Stimulated activated memory B cell treated with anti-CD40 and anti-IgM and Interleukin-4, amounts not matched to agents 10 μg/mL and 1 μg/mL and 100 μg/mL, for 72 hours (primary cell): ENCODE data around the gene PGM3.

Experiments used
- ATAC-seq: fragments of 150-1000 bp; cut with Tn5 transposase; 2 replicates; pipeline ENCODE4 v1.10.0; 2021
- H3K27ac Mint-ChIP-seq: one replicate; pipeline ENCODE4 v1.8.0; 2022; ENCODE audit warnings: mild to moderate bottlenecking, mixed read lengths
- H3K27me3 Mint-ChIP-seq: one replicate; pipeline ENCODE4 v1.8.0; 2022; ENCODE audit warnings: mixed read lengths
- H3K36me3 Mint-ChIP-seq: one replicate; pipeline ENCODE4 v1.8.0; 2022; ENCODE audit warnings: mixed read lengths
- H3K4me1 Mint-ChIP-seq: one replicate; pipeline ENCODE4 v1.8.0; 2022; ENCODE audit warnings: mixed read lengths
- H3K4me3 Mint-ChIP-seq: one replicate; pipeline ENCODE4 v1.8.0; 2022; ENCODE audit warnings: mild to moderate bottlenecking, moderate library complexity, mixed read lengths
- H3K9me3 Mint-ChIP-seq: one replicate; pipeline ENCODE4 v1.8.0; 2022; ENCODE audit warnings: mixed read lengths

Gene PGM3, protein sequence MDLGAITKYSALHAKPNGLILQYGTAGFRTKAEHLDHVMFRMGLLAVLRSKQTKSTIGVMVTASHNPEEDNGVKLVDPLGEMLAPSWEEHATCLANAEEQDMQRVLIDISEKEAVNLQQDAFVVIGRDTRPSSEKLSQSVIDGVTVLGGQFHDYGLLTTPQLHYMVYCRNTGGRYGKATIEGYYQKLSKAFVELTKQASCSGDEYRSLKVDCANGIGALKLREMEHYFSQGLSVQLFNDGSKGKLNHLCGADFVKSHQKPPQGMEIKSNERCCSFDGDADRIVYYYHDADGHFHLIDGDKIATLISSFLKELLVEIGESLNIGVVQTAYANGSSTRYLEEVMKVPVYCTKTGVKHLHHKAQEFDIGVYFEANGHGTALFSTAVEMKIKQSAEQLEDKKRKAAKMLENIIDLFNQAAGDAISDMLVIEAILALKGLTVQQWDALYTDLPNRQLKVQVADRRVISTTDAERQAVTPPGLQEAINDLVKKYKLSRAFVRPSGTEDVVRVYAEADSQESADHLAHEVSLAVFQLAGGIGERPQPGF

DNA sequence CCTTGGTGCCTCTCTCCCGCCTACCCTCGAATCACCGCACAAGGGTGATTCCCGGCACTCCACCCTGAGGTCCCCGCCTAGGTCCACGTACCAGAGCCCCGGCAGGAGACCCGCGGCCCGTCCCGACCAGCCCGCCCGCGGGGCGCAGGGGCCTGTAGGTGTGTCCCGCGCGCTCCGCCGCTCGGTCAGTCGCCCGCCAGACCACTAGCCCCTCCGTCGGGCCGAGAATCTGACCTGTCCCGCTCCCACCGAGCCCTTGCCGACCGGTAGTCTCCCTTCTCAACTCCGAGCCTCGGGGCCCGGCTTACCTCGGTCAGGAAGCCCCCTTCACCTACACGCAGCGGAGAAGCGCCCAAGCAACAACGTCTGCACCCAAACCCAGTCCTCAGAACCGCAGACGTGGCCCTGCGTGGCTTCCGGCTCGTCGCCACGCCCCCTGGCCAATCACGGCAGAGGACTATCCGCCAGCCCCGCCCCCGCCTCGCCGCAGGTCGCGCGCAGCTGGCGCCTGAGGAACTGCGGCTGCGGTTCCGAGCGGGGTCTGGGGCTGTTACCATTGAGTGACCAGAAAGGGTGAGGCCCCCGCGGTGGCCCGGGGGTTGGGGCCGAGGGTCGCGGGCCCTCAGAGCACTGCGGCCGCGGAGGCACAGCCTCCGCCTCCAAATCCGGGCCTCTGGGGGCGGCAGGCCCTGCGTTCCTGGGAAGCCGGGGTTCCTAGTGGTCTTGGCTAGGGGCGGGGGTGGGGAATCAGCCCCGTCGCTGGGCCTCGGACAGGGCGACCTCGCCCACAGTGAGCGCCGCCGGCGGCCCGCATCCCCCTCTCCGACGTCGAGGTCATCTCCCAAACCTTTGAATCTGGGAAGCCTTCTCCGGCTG lies at the start of gene PGM3, which contains the start of gene RWDD2A:
TSS of gene PGM3 (minus strand) at position 395 of the 876 bp plus-strand sequence. CDS start 2,253 bp downstream, outside the sequence.
TSS of gene RWDD2A (plus strand) at position 487 of the 876 bp plus-strand sequence. CDS start 1,095 bp downstream, outside the sequence.
- Mint-ChIP-seq H3K27me3 (no peaks in the 10 kb centered on the region), H3K9me3 (no peaks in the 10 kb centered on the region), H3K36me3 (peaks cover 6% of the 10 kb centered on the region), H3K4me1 (peaks cover 9% of the 10 kb centered on the region), H3K4me3 (peak within 1 kb of the TSS; percentile 88), H3K27ac (peak within 1 kb of the TSS; percentile 82)
- ATAC-seq = peak; percentile 99

DNA sequence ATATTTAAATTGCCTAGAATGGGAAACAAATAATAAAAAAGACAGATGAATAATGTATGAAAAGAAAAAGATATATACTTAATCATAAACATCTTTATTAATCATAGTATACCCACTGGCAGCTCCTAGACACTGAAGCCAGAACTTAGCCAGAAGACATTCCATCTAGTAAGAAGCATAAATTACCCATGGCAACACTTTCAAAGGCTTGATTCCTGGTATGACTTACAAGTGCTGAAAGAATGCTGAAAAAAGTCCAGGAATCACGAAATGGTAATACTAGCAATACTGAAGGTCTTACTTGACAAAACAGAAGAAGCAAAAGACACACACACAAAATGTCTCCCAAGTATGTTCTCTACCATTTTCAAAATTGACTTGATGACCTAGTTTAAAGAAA lies 38.1 kb upstream of the PGM3 start:
- H3K27me3 Mint-ChIP-seq = peaks cover 18% of the 10 kb centered on the region
- no peaks in the 10 kb centered on the region for H3K9me3 Mint-ChIP-seq
- no peak overlapping the region for H3K27ac Mint-ChIP-seq
- ATAC-seq = no peak
- H3K4me3 Mint-ChIP-seq = no peak overlapping the region
- H3K4me1 Mint-ChIP-seq = no peaks in the 10 kb centered on the region
- H3K36me3 Mint-ChIP-seq = no peaks in the 10 kb centered on the region

GRCh38 chr6:83226517-83226916 lies 33.5 kb upstream of the PGM3 start:
- no peaks in the 10 kb centered on the region for H3K27me3 Mint-ChIP-seq
- no peaks in the 10 kb centered on the region for H3K36me3 Mint-ChIP-seq
- H3K4me3 Mint-ChIP-seq = no peak overlapping the region
- no peak overlapping the region for H3K27ac Mint-ChIP-seq
- no peaks in the 10 kb centered on the region for H3K4me1 Mint-ChIP-seq
- ATAC-seq = no peak
- no peaks in the 10 kb centered on the region for H3K9me3 Mint-ChIP-seq

DNA sequence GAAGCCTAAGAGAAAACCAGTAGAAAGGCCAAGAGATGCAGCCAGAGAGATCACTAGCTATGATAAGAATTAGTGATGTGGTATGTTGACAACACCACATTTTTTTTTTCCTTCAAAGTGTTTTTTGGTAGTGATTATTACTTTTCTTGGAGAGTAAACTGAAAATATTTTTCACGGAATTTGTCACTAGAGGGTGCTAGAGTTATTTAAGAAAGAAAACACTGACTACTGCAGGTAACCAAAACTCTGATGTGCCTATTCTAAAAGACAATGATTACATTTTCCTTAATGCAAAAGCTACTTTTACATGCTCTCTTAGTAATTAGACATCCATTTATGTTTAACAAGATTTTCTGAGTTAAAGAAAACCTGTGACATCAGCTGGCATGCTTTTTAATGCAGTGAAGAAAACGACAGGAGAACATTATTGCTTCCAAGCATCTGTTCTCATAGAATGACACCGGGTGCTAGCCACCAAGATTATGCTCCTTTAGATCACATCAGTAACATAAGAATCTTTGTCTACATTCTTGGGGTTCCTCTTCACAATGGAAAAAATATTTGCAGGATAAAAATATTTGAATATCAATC lies 28.9 kb upstream of the PGM3 start:
- ATAC-seq = no peak
- Mint-ChIP-seq H3K4me3 (no peak overlapping the region), H3K36me3 (no peaks in the 10 kb centered on the region), H3K4me1 (no peaks in the 10 kb centered on the region), H3K9me3 (no peaks in the 10 kb centered on the region), H3K27ac (peak overlapping the region; percentile 32), H3K27me3 (no peaks in the 10 kb centered on the region)

DNA sequence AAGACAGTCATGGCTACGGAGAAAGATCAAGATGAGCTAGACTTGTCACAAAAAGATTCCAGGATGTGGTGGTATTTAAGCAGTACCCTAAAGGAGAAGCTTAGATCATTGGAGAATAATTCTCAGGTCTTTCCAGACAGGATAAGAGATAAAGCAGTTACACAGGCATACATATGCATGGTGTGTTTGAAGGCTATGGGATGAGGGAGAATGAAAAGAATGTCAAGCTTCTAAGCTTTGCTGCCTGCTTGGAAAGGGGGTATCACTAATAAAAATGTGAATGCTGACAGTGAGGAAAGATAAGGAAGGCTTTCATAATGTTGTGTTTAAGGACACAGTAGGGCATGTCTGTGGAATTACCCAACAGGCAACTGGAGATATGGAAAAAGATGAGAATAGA lies 28.2 kb upstream of the PGM3 start:
- H3K27me3 Mint-ChIP-seq = no peaks in the 10 kb centered on the region

GRCh38 chr6:83220121-83220520 lies 27.1 kb upstream of the PGM3 start:
- Mint-ChIP-seq H3K4me3 (no peak overlapping the region), H3K27me3 (no peaks in the 10 kb centered on the region), H3K4me1 (no peaks in the 10 kb centered on the region), H3K27ac (no peak overlapping the region), H3K9me3 (no peaks in the 10 kb centered on the region), H3K36me3 (no peaks in the 10 kb centered on the region)
- no peak for ATAC-seq

More for the DNA sequence above, 28.2 kb upstream of the PGM3 start:
- H3K27ac Mint-ChIP-seq = peak overlapping the region; percentile 32
- no peak overlapping the region for H3K4me3 Mint-ChIP-seq
- no peak for ATAC-seq
- H3K36me3 Mint-ChIP-seq = no peaks in the 10 kb centered on the region
- no peaks in the 10 kb centered on the region for H3K9me3 Mint-ChIP-seq
- no peaks in the 10 kb centered on the region for H3K4me1 Mint-ChIP-seq

DNA sequence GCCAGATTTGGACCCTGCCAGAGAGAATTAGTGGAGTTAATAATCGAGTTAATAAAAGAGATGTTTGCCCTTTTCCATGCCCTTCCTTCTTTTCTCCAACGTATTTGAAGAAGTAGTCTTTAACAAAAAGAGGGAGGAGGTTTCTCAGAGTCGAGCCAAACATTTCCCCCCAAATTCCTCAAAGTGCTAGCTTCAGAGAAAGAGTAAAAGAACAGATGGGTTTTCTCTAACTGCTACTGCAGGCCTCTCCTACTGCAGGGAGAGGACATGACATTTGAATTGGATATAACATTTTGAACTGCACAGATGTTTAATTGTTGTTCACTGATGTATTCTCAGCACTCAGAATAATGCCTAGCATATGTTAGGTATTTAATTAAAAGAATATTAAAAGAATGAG lies 25.6 kb upstream of the PGM3 start:
- H3K9me3 Mint-ChIP-seq = no peaks in the 10 kb centered on the region

DNA sequence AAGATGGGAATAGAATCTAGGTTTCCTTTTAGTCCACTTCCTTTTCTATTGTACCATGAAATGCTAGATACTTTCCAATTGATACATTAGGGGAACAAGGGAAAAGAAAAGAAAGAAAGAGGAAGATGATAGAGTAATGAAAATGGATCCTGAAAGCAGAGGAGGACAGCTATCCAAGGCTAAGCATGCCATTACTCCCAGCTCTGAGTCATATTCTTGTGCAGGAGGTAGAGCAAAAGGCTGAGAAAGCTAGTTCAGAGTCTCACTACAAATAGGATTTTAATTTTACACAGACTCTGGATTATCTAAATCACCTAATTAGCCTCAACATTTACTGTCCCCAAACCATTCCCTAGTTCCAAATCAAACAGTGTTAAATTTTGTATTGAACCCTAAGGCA lies 23.7 kb upstream of the PGM3 start:
- Mint-ChIP-seq H3K36me3 (no peaks in the 10 kb centered on the region), H3K9me3 (no peaks in the 10 kb centered on the region), H3K4me3 (no peak overlapping the region), H3K27ac (no peak overlapping the region), H3K4me1 (no peaks in the 10 kb centered on the region), H3K27me3 (no peaks in the 10 kb centered on the region)
- ATAC-seq = no peak

More for the DNA sequence above, 25.6 kb upstream of the PGM3 start:
- Mint-ChIP-seq H3K27ac (no peak overlapping the region), H3K27me3 (no peaks in the 10 kb centered on the region), H3K36me3 (no peaks in the 10 kb centered on the region), H3K4me1 (no peaks in the 10 kb centered on the region), H3K4me3 (no peak overlapping the region)
- no peak for ATAC-seq

GRCh38 chr6:83215131-83216047 lies 22.3 kb upstream of the PGM3 start:
- H3K27ac Mint-ChIP-seq = no peak overlapping the region
- H3K4me3 Mint-ChIP-seq = no peak overlapping the region
- H3K27me3 Mint-ChIP-seq = no peaks in the 10 kb centered on the region
- no peaks in the 10 kb centered on the region for H3K36me3 Mint-ChIP-seq
- no peaks in the 10 kb centered on the region for H3K4me1 Mint-ChIP-seq
- H3K9me3 Mint-ChIP-seq = no peaks in the 10 kb centered on the region
- ATAC-seq = peak; percentile 85

GRCh38 chr6:83202031-83202430 lies 9.0 kb upstream of the PGM3 start:
- H3K27ac Mint-ChIP-seq = no peak overlapping the region
- peaks cover 11% of the 10 kb centered on the region for H3K4me1 Mint-ChIP-seq
- H3K4me3 Mint-ChIP-seq = no peak overlapping the region
- peaks cover 11% of the 10 kb centered on the region for H3K27me3 Mint-ChIP-seq
- no peaks in the 10 kb centered on the region for H3K9me3 Mint-ChIP-seq
- no peaks in the 10 kb centered on the region for H3K36me3 Mint-ChIP-seq
- no peak for ATAC-seq

DNA sequence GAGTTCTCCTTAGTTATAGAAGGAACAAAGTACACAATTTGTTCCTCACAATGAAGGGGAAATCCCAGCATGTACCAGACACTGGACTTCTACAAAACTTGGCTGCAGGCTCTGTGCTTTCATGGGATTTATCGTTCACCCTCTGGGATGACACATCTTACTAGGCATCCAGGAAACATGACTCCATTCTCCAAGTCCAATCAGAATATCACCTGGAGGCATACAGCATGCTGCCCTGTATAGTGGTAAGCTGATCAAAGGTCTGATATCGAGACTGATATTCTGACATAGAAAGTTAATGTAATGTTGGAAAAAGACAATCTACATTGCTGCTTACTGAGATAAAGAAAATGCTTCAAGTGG lies 6.8 kb upstream of the PGM3 start:
- no peak overlapping the region for H3K27ac Mint-ChIP-seq
- no peaks in the 10 kb centered on the region for H3K36me3 Mint-ChIP-seq
- no peaks in the 10 kb centered on the region for H3K27me3 Mint-ChIP-seq
- peaks cover 11% of the 10 kb centered on the region for H3K4me1 Mint-ChIP-seq
- no peak for ATAC-seq
- H3K9me3 Mint-ChIP-seq = no peaks in the 10 kb centered on the region
- no peak overlapping the region for H3K4me3 Mint-ChIP-seq

DNA sequence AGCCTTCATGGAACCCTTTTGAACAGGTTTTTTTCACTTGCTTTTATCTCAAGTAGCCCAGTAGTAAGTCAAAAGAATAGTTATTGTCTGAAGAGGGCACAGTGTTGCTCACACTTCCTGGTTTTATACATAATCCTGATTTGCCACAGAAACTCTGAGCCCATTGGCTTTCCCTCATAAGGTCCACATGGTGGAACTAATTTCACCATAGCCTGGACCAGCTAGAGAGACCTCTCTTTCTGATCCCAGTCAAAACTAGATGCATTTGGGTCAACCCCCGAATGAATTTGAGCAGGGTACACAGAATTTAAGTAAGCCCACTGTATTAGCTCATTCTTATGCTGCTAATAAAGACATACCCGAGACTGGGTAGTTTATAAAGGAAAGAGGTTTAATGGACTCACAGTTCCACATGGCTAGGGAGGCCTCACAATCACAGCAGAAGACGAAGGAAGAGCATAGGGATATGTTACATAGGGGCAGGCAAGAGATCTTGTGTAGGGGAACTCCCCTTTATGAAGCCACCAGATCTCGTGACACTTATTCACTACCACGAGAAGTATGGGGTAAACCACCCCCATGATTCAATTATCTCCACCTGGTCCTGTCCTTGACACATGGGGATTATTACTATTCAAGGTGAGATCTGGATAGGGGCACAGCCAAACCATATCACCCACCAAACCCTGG lies 6.3 kb upstream of the PGM3 start:
- Mint-ChIP-seq H3K27me3 (no peaks in the 10 kb centered on the region), H3K4me1 (peaks cover 13% of the 10 kb centered on the region), H3K27ac (no peak overlapping the region), H3K4me3 (no peak overlapping the region), H3K9me3 (no peaks in the 10 kb centered on the region), H3K36me3 (no peaks in the 10 kb centered on the region)
- peak; percentile 43 for ATAC-seq

GRCh38 chr6:83198486-83199172 lies 5.6 kb upstream of the PGM3 start:
- Mint-ChIP-seq H3K4me3 (no peak overlapping the region), H3K36me3 (no peaks in the 10 kb centered on the region), H3K27ac (no peak overlapping the region), H3K4me1 (peaks cover 20% of the 10 kb centered on the region), H3K27me3 (no peaks in the 10 kb centered on the region), H3K9me3 (no peaks in the 10 kb centered on the region)
- no peak for ATAC-seq
